22Rv1 (cell line): ENCODE data around the gene RIOK3.

Source experiments
- CTCF ChIP-seq: fragments of 450-650 bp; IDR thresholded peaks from 2 replicates; pipeline ENCODE4 v1.5.1; 2017; ENCODE audit warnings: mild to moderate bottlenecking
- ZFX ChIP-seq: fragments of 450-650 bp; IDR thresholded peaks from 2 replicates; pipeline ENCODE4 v1.6.1; 2017; ENCODE audit warnings: antibody characterized with exemption, borderline replicate concordance

- TF ChIP-seq CTCF: no peak
- TF ChIP-seq ZFX: no peak
These were observed 31.8 kb upstream of the RIOK3 start for GRCh38 chr18:23421277-23421676.
